ENCODE results near the gene NHP2.
"Not testable (repeated sequence)": the region's sequence is repeated elsewhere in the genome, so short reads cannot be mapped to it uniquely, and the experiment has no call there.

Gene NHP2

GRCh38 chr5:178136990-178137389, 16.7 kb downstream of the NHP2 start:
- WGBS (ENCODE audit: insufficient coverage): 99% methylated on average over 8 of the region's 10 CpGs
- no peaks in the 10 kb centered on the region for H3K4me1 ChIP-seq (ENCODE audit: control extremely low read depth in 1 of 4, control insufficient read depth in 4 of 4, insufficient read depth in 4 of 4, low read length in 3 of 4)
- H3K27ac ChIP-seq (ENCODE audit: insufficient read depth in 1 of 2, low read depth in 1 of 2, low read length in 2 of 2, poor library complexity in 1 of 2, severe bottlenecking in 2 of 2): no peak overlapping the region
- no peaks in the 10 kb centered on the region for H3K9me3 ChIP-seq (ENCODE audit: control extremely low read depth in 1 of 5, control insufficient read depth in 4 of 5, insufficient read depth in 2 of 5, low read depth in 1 of 5, low read length in 4 of 5)
- H3K36me3 ChIP-seq (ENCODE audit: control insufficient read depth in 4 of 4, insufficient read depth in 4 of 4, low read length in 3 of 4): peaks cover 6 to 32% (median 20%) of the 10 kb centered on the region in 4 experiments
- no peak overlapping the region for H3K4me3 ChIP-seq (ENCODE audit: control insufficient read depth in 1 of 7, extremely low read depth in 1 of 7, insufficient read depth in 4 of 7, low read depth in 2 of 7, low read length in 6 of 7)
- ChIA-PET POLR2A (no interaction called here), CTCF (interaction anchor here (1.1 to 4.0 kb wide), 7 partner anchors 9 to 62 kb away, joined by 3 to 38 read pairs (median 3); partner anchors contain the start of gene NHP2)
- no peaks in the 10 kb centered on the region for H3K27me3 ChIP-seq (replicated peaks in 2 of 5; ENCODE audit: control insufficient read depth in 4 of 5, insufficient read depth in 5 of 5, low read length in 4 of 5)
- no peak for DNase-seq

GRCh38 chr5:178131446-178131996, 22.2 kb downstream of the NHP2 start:
- WGBS (ENCODE audit: insufficient coverage): 81% methylated on average over 5 of the region's 10 CpGs
- ChIA-PET POLR2A (interaction anchor here (1.2 to 1.6 kb wide), 2 partner anchors 11 to 15 kb away, joined by 7 to 10 read pairs; no protein-coding TSS in a partner anchor), CTCF (interaction anchor here (0.7 to 5.4 kb wide), 5 partner anchors 11 to 55 kb away, joined by 3 to 33 read pairs (median 8); no protein-coding TSS in a partner anchor)
- peak overlapping the region; percentile 23 to 86 (median 72) for H3K4me3 ChIP-seq (ENCODE audit: control insufficient read depth in 1 of 7, extremely low read depth in 1 of 7, insufficient read depth in 4 of 7, low read depth in 2 of 7, low read length in 6 of 7)
- H3K4me1 ChIP-seq (ENCODE audit: control extremely low read depth in 1 of 4, control insufficient read depth in 4 of 4, insufficient read depth in 4 of 4, low read length in 3 of 4): peaks cover 0 to 31% (median 25%) of the 10 kb centered on the region in 4 experiments
- peak overlapping the region in 1 of 2 experiments; percentile 66 for H3K27ac ChIP-seq (ENCODE audit: insufficient read depth in 1 of 2, low read depth in 1 of 2, low read length in 2 of 2, poor library complexity in 1 of 2, severe bottlenecking in 2 of 2)
- H3K9me3 ChIP-seq (ENCODE audit: control extremely low read depth in 1 of 5, control insufficient read depth in 4 of 5, insufficient read depth in 2 of 5, low read depth in 1 of 5, low read length in 4 of 5): no peaks in the 10 kb centered on the region
- H3K36me3 ChIP-seq (ENCODE audit: control insufficient read depth in 4 of 4, insufficient read depth in 4 of 4, low read length in 3 of 4): peaks cover 0 to 16% (median 10%) of the 10 kb centered on the region in 4 experiments
- no peaks in the 10 kb centered on the region for H3K27me3 ChIP-seq (replicated peaks in 2 of 5; ENCODE audit: control insufficient read depth in 4 of 5, insufficient read depth in 5 of 5, low read length in 4 of 5)
- no peak for DNase-seq

- under 1% methylated on average over 66 of the region's 102 CpGs for WGBS (ENCODE audit: insufficient coverage)
- Histone ChIP-seq H3K36me3 (ENCODE audit: control insufficient read depth in 4 of 4, insufficient read depth in 4 of 4, low read length in 3 of 4) (peaks cover 0 to 11% (median 7%) of the 10 kb centered on the region in 4 experiments), H3K4me3 (ENCODE audit: control insufficient read depth in 1 of 7, extremely low read depth in 1 of 7, insufficient read depth in 4 of 7, low read depth in 2 of 7, low read length in 6 of 7) (peak within 1 kb of the TSS; percentile 43 to 86 (median 72)), H3K4me1 (ENCODE audit: control extremely low read depth in 1 of 4, control insufficient read depth in 4 of 4, insufficient read depth in 4 of 4, low read length in 3 of 4) (peaks cover 0 to 35% (median 28%) of the 10 kb centered on the region in 4 experiments), H3K27me3 (replicated peaks in 2 of 5; ENCODE audit: control insufficient read depth in 4 of 5, insufficient read depth in 5 of 5, low read length in 4 of 5) (no peaks in the 10 kb centered on the region), H3K9me3 (ENCODE audit: control extremely low read depth in 1 of 5, control insufficient read depth in 4 of 5, insufficient read depth in 2 of 5, low read depth in 1 of 5, low read length in 4 of 5) (no peaks in the 10 kb centered on the region), H3K27ac (ENCODE audit: insufficient read depth in 1 of 2, low read depth in 1 of 2, low read length in 2 of 2, poor library complexity in 1 of 2, severe bottlenecking in 2 of 2) (peak within 1 kb of the TSS in 1 of 2 experiments; percentile 73)
- DNase-seq: peak; percentile 80 to 89 (median 84)
- CTCF ChIA-PET: interaction anchor here (0.7 to 5.4 kb wide), 5 partner anchors 10 to 55 kb away, joined by 3 to 33 read pairs (median 8); no protein-coding TSS in a partner anchor
- POLR2A ChIA-PET: interaction anchor here (1.2 to 1.6 kb wide), 3 partner anchors 11 to 16 kb away, joined by 3 to 10 read pairs (median 7); no protein-coding TSS in a partner anchor
Measured at GRCh38 chr5:178130576-178131445, 22.9 kb downstream of the NHP2 start, which contains the start of gene RMND5B. Gene RMND5B, plus strand, starts transcription at chr5:178131014. Its CDS starts 7,106 bp downstream, at chr5:178138120.

- not testable (repeated sequence) for H3K36me3 ChIP-seq (ENCODE audit: control insufficient read depth in 4 of 4, insufficient read depth in 4 of 4, low read length in 3 of 4); H3K9me3 ChIP-seq (ENCODE audit: control extremely low read depth in 1 of 5, control insufficient read depth in 4 of 5, insufficient read depth in 2 of 5, low read depth in 1 of 5, low read length in 4 of 5); DNase-seq; H3K27me3 ChIP-seq (replicated peaks in 2 of 5; ENCODE audit: control insufficient read depth in 4 of 5, insufficient read depth in 5 of 5, low read length in 4 of 5)
- Histone ChIP-seq H3K4me1 (ENCODE audit: control extremely low read depth in 1 of 4, control insufficient read depth in 4 of 4, insufficient read depth in 4 of 4, low read length in 3 of 4) (peaks cover 0 to 37% (median 28%) of the 10 kb centered on the region in 4 experiments), H3K27ac (ENCODE audit: insufficient read depth in 1 of 2, low read depth in 1 of 2, low read length in 2 of 2, poor library complexity in 1 of 2, severe bottlenecking in 2 of 2) (peak overlapping the region in 1 of 2 experiments; percentile 73), H3K4me3 (ENCODE audit: control insufficient read depth in 1 of 7, extremely low read depth in 1 of 7, insufficient read depth in 4 of 7, low read depth in 2 of 7, low read length in 6 of 7) (peak overlapping the region; percentile 43 to 86 (median 72))
- CTCF ChIA-PET: interaction anchor here (0.6 to 3.0 kb wide), 3 partner anchors 11 to 54 kb away, joined by 4 to 17 read pairs (median 6); no protein-coding TSS in a partner anchor
- POLR2A ChIA-PET: interaction anchor here (1.2 to 1.6 kb wide), 3 partner anchors 10 to 15 kb away, joined by 3 to 10 read pairs (median 7); no protein-coding TSS in a partner anchor
- WGBS (ENCODE audit: insufficient coverage): 21% methylated on average over 9 of the region's 11 CpGs
Measured at GRCh38 chr5:178130234-178130575, 23.5 kb downstream of the NHP2 start.

GRCh38 chr5:178129296-178129695, 24.4 kb downstream of the NHP2 start:
- DNase-seq: no peak
- POLR2A ChIA-PET: interaction anchor here (1.7 kb wide), 1 partner anchor 14 kb away, joined by 7 read pairs; no protein-coding TSS in a partner anchor
- no peak overlapping the region for H3K27ac ChIP-seq (ENCODE audit: insufficient read depth in 1 of 2, low read depth in 1 of 2, low read length in 2 of 2, poor library complexity in 1 of 2, severe bottlenecking in 2 of 2)
- CTCF ChIA-PET: interaction anchor here (0.6 to 1.8 kb wide), 3 partner anchors 8 to 37 kb away, joined by 3 to 4 read pairs (median 4); no protein-coding TSS in a partner anchor
- WGBS (ENCODE audit: insufficient coverage): no CpG with 5 or more reads among the region's 9 CpGs
- H3K9me3 ChIP-seq (ENCODE audit: control extremely low read depth in 1 of 5, control insufficient read depth in 4 of 5, insufficient read depth in 2 of 5, low read depth in 1 of 5, low read length in 4 of 5): no peaks in the 10 kb centered on the region
- H3K36me3 ChIP-seq (ENCODE audit: control insufficient read depth in 4 of 4, insufficient read depth in 4 of 4, low read length in 3 of 4): peaks cover 0 to 4% (median 3%) of the 10 kb centered on the region in 4 experiments
- H3K4me1 ChIP-seq (ENCODE audit: control extremely low read depth in 1 of 4, control insufficient read depth in 4 of 4, insufficient read depth in 4 of 4, low read length in 3 of 4): peaks cover 0 to 37% (median 28%) of the 10 kb centered on the region in 4 experiments
- no peak overlapping the region for H3K4me3 ChIP-seq (ENCODE audit: control insufficient read depth in 1 of 7, extremely low read depth in 1 of 7, insufficient read depth in 4 of 7, low read depth in 2 of 7, low read length in 6 of 7)
- H3K27me3 ChIP-seq (replicated peaks in 2 of 5; ENCODE audit: control insufficient read depth in 4 of 5, insufficient read depth in 5 of 5, low read length in 4 of 5): no peaks in the 10 kb centered on the region

- peak overlapping the region in 1 of 2 experiments; percentile 68 for H3K27ac ChIP-seq (ENCODE audit: insufficient read depth in 1 of 2, low read depth in 1 of 2, low read length in 2 of 2, poor library complexity in 1 of 2, severe bottlenecking in 2 of 2)
- not testable (repeated sequence) for H3K27me3 ChIP-seq (replicated peaks in 2 of 5; ENCODE audit: control insufficient read depth in 4 of 5, insufficient read depth in 5 of 5, low read length in 4 of 5); H3K36me3 ChIP-seq (ENCODE audit: control insufficient read depth in 4 of 4, insufficient read depth in 4 of 4, low read length in 3 of 4); H3K9me3 ChIP-seq (ENCODE audit: control extremely low read depth in 1 of 5, control insufficient read depth in 4 of 5, insufficient read depth in 2 of 5, low read depth in 1 of 5, low read length in 4 of 5)
- WGBS (ENCODE audit: insufficient coverage): 37% methylated on average over 2 of the region's 14 CpGs
- H3K4me3 ChIP-seq (ENCODE audit: control insufficient read depth in 1 of 7, extremely low read depth in 1 of 7, insufficient read depth in 4 of 7, low read depth in 2 of 7, low read length in 6 of 7): peak overlapping the region in 1 of 7 experiments; percentile 28
- peaks cover 0 to 48% (median 32%) of the 10 kb centered on the region in 4 experiments for H3K4me1 ChIP-seq (ENCODE audit: control extremely low read depth in 1 of 4, control insufficient read depth in 4 of 4, insufficient read depth in 4 of 4, low read length in 3 of 4)
- DNase-seq: peak; percentile 71 to 95 (median 84)
- ChIA-PET POLR2A (interaction anchor here (6.1 kb wide), 1 partner anchor 13 kb away, joined by 27 read pairs; the partner anchor contains the start of gene N4BP3), CTCF (interaction anchor here (1.0 to 1.8 kb wide), 5 partner anchors 8 to 51 kb away, joined by 3 to 5 read pairs (median 4); no protein-coding TSS in a partner anchor)
Measured at GRCh38 chr5:178127300-178128009, 26.2 kb downstream of the NHP2 start.
